GM06990 (cell line): ENCODE results near the gene ASS1.

ENCODE experiments used
- DNase-seq: peaks from one replicate; pipeline ENCODE4 v3.0.0-alpha.2; 2011; ENCODE audit not compliant: insufficient read length; ENCODE audit errors: extremely low read depth
- H3K27me3 ChIP-seq: replicated peaks from 2 replicates; pipeline ENCODE4 v1.6.0; 2011; ENCODE audit warnings: low read length; ENCODE audit not compliant: control insufficient read depth, insufficient read depth
- H3K36me3 ChIP-seq: 2 replicates; pipeline ENCODE4 v1.5.1; 2011; ENCODE audit warnings: low read length; ENCODE audit not compliant: control insufficient read depth, insufficient read depth
- H3K4me3 ChIP-seq: replicated peaks from 2 replicates; pipeline ENCODE4 v1.5.1; 2011; ENCODE audit warnings: low read depth, mild to moderate bottlenecking, control low read depth, low read length
- TF ChIP-seq, protein P1 (sequence below): IDR thresholded peaks from 2 replicates; pipeline ENCODE4 v1.5.1; 2011; ENCODE audit warnings: low read length, control low read depth, mild to moderate bottlenecking, inconsistent platforms; ENCODE audit not compliant: insufficient read depth, poor library complexity, severe bottlenecking

ASS1 gene

DNA sequence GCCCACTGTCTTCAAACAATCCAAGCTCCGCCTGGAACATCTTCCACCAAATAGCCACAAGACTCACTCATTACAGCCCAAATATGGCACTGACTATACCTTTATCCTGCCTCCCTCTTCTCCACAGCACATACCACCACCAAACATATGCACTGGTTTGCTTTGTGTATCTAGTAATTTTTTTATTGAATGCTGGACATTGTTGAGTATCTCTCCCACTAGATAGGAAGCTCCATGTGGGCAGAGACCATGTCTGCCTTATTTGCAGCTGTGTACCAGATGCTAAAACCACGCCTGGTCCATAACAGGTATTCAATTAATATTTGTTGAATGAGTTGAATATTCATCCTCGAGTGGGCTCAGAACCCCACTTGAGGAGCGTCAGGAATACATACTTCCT, 67.4 kb downstream of the ASS1 start:
- no peak for DNase-seq
- Histone ChIP-seq H3K27me3 (no peaks in the 10 kb centered on the region; the same call in none of the 2 replicates), H3K36me3 (no peaks in the 10 kb centered on the region), H3K4me3 (no peak overlapping the region)
- TF ChIP-seq, protein P1, sequence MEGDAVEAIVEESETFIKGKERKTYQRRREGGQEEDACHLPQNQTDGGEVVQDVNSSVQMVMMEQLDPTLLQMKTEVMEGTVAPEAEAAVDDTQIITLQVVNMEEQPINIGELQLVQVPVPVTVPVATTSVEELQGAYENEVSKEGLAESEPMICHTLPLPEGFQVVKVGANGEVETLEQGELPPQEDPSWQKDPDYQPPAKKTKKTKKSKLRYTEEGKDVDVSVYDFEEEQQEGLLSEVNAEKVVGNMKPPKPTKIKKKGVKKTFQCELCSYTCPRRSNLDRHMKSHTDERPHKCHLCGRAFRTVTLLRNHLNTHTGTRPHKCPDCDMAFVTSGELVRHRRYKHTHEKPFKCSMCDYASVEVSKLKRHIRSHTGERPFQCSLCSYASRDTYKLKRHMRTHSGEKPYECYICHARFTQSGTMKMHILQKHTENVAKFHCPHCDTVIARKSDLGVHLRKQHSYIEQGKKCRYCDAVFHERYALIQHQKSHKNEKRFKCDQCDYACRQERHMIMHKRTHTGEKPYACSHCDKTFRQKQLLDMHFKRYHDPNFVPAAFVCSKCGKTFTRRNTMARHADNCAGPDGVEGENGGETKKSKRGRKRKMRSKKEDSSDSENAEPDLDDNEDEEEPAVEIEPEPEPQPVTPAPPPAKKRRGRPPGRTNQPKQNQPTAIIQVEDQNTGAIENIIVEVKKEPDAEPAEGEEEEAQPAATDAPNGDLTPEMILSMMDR, result no peak

DNA sequence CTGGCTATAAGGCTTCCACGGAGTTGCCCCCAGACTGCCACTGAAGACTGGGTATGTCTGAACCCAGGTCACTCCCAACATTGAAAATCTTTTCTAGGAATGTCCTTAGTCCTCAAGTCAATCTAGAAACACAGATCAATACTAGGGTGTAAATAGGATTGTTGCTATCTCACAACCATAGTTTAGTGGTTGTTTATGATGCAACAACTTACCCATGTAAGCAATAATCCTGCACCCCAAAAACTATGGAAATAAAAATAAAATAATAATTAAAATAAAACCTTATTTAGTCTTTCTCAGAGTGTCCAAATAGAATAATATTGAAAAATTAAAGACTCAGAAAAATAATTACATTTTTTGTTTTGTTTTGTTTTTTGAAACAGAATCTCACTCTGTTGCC, 68.3 kb downstream of the ASS1 start:
- TF ChIP-seq, protein P1, result no peak
- no peak overlapping the region for H3K4me3 ChIP-seq
- H3K27me3 ChIP-seq, result no peaks in the 10 kb centered on the region; the same call in none of the 2 replicates
- no peak for DNase-seq
- no peaks in the 10 kb centered on the region for H3K36me3 ChIP-seq

DNA sequence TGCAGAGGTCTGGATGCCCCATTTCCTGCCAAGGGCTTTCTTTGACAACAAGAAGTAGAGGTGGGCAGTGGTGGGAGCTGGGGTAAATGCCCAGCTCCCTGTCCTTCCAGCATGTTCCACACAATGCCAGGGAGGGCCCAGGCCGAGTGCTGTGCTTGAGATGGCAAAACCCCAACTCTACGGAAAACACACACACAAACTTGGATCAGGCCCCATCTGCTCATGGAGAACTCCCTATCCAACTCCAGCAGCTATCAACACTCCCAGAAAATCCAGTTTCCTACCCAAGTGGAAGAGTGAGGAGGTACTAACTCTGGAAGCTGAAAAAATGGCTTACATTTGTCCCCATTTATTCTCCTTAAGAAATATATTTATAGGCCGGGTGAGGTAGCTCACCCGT, 73.5 kb downstream of the ASS1 start:
- Histone ChIP-seq H3K27me3 (no peaks in the 10 kb centered on the region; the same call in 1 of the 2 replicates), H3K36me3 (no peaks in the 10 kb centered on the region), H3K4me3 (no peak overlapping the region)
- TF ChIP-seq, protein P1, result no peak
- DNase-seq, result no peak

DNA sequence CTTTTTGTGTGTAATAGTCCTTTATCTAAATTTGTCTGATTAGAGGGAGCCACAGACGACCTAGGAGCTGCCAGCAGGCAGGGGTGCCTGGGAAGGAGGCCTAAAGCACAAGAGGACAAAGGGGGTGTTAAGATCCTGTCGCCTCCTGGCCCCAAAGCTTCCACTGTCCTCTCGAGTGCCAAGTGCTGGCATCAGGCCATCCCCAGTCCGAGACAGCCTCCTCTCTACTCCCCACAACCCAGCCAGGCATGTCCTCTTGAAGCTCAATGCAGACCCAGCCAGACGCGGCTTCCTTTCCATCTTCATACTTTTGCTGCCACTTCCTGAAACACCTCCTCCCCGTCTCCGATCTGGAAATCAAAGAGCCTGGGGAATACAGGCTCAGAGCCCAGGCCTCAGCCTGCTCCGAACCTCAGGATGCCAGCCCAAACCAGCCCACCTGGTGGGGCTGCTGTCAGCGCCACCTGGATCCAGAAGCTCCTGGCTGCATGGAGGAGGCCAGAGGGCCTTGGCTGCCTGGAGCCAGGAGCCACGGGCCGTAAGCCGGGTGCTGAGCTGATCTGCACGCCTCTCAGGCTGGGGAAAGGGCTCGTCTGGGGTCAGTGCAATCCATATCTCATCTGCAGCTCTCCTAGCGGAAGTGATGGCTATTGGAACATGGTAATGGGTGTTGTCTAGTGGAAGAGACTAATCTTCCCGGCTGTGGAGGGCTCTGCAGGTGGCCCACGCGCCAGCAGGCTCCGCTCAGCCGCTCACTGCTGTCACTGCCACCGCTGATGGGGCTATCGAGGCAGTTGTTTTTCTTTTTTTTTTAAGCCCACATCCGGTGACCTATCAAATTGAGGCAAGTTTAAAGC, 74.4 kb downstream of the ASS1 start:
- H3K4me3 ChIP-seq, result no peak overlapping the region
- no peaks in the 10 kb centered on the region for H3K36me3 ChIP-seq
- DNase-seq, result no peak
- H3K27me3 ChIP-seq, result no peaks in the 10 kb centered on the region; the same call in 1 of the 2 replicates
- TF ChIP-seq, protein P1, result no peak

DNA sequence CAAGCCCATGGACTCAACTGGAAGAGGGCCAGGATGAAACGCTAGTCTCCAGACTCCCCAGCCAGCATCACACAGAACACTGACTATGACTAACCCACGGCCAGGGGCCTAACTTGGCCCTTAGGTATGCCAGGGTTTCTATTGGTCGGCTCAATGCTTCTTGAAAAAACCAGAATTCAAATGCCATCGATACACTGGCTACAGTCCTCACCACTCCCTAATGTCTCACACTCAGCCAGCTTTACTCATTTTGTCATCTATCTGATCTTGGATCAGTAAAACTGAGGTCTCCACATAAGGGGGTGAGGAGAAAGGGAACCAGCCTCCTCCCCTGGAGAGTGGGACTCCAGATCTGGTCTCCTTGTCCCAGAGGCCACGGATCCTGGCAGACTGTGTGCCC, 75.2 kb downstream of the ASS1 start:
- TF ChIP-seq, protein P1, result no peak
- DNase-seq, result no peak
- H3K36me3 ChIP-seq, result no peaks in the 10 kb centered on the region
- no peak overlapping the region for H3K4me3 ChIP-seq
- H3K27me3 ChIP-seq, result no peaks in the 10 kb centered on the region; the same call in 1 of the 2 replicates

DNA sequence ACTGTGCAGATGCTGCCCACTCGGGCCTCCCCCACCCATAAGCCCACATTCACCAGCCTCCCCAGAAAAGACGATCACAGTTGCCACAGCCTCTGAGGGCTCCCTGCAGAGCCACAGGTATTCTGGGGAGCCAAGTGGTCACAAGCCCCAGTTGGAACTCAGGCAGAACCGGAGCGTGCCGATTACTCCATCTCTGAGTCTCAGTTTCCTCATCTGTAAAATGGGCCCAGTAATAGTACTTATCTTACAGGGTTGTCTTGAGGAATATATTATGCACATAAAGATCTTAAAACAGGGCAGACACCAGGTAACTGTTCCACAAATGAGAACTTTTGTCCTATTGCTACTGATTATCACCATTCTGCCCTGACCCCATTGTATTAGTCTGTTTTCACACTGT, 77.0 kb downstream of the ASS1 start:
- no peaks in the 10 kb centered on the region for H3K36me3 ChIP-seq

More for the DNA sequence above, 77.0 kb downstream of the ASS1 start:
- no peaks in the 10 kb centered on the region; the same call in 1 of the 2 replicates for H3K27me3 ChIP-seq
- TF ChIP-seq, protein P1, result no peak
- DNase-seq, result no peak
- no peak overlapping the region for H3K4me3 ChIP-seq
